Mucosa of descending colon (tissue), 3 donors: ENCODE results near the gene RRP7A. TPM values are rescaled to one million over a fixed set of nuclear protein-coding genes. Genes with fewer than 3 reads are reported as not detected.

ENCODE experiments used
- ATAC-seq: fragments of 200-7000 bp; cut with Tn5 transposase; one replicate; pipeline ENCODE4 v1.9.1; 2020; ENCODE audit warnings: mild to moderate bottlenecking, moderate library complexity
- DNase-seq, 3 donors: peaks; one replicate each; pipeline ENCODE4 v3.0.0-alpha.2; 2020
- H3K36me3 ChIP-seq: fragments of 200-600 bp; one replicate; pipeline ENCODE4 v1.8.0; 2021; ENCODE audit warnings: low read depth, mild to moderate bottlenecking
- H3K4me1 ChIP-seq: fragments of 200-600 bp; one replicate; pipeline ENCODE4 v1.8.0; 2021; ENCODE audit warnings: low read depth, mild to moderate bottlenecking
- H3K4me3 ChIP-seq: fragments of 200-600 bp; one replicate; pipeline ENCODE4 v1.8.0; 2021; ENCODE audit warnings: mild to moderate bottlenecking
- H3K9me3 ChIP-seq: fragments of 200-600 bp; one replicate; pipeline ENCODE4 v1.8.0; 2021; ENCODE audit warnings: mild to moderate bottlenecking
- intact Hi-C, 2 donors: fragments of 100-400 bp; cut with DNase I in 1 of 2; cut with micrococcal nuclease in 1 of 2; formaldehyde crosslinking; loops; one replicate each; pipeline versions ENCODE4 v1.11.0 to v1.11.1; 2022; cut with DNase I, micrococcal nuclease
- total RNA-seq, 3 donors: library from RNA; stranded (reverse); fragmentation: NEBNext Ultra II Directional in 2 of 3; extraction: Animal tissue kit (Norgen Biotek cat#: 25700) in 2 of 3; gene quantifications; one replicate each; pipeline versions ENCODE4 v1.2.1 to v1.2.4, GENCODE V29; 2021 to 2023
- TF ChIP-seq, protein P1 (sequence below): fragments of 200-600 bp; IDR thresholded peaks from one replicate; pipeline ENCODE4 v1.8.0; 2022; ENCODE audit warnings: antibody characterized with exemption, mild to moderate bottlenecking
- donor health status: DM: no; HTN: no; CAD: no; lungs with moderate emphysema.
- donor health status: DM: no; HTN: no; CAD: no.
- donor health status: DM: no; HTN: yes; CAD: no.

Gene RRP7A
- total RNA-seq, 3 donors from 2014 or later = 32.2 to 37.0 (median 32.4) TPM

DNA sequence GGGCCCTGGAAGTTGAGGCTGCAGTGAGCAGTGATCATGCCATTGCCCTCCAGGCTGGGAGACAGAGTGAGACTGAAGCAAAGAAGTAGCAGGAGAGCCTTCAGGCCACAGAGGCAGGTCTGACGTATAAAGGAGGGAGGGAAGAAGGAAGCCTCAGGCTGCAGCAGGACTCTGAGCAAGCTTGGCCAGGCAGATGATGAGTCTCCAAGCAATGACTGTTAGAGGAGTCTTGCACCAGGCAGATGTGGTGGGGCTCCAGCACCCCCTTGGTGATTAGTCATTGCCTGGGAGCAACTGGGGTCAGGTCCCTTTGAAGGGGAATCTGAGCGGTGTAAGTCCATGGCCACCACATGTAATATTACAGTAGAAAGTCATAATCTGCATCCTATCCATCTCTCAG, 50.8 kb downstream of the RRP7A start:
- DNase-seq = no peak
- Histone ChIP-seq H3K36me3 (no peaks in the 10 kb centered on the region), H3K9me3 (no peaks in the 10 kb centered on the region), H3K4me1 (no peaks in the 10 kb centered on the region), H3K4me3 (no peak overlapping the region)
- TF ChIP-seq, protein P1, sequence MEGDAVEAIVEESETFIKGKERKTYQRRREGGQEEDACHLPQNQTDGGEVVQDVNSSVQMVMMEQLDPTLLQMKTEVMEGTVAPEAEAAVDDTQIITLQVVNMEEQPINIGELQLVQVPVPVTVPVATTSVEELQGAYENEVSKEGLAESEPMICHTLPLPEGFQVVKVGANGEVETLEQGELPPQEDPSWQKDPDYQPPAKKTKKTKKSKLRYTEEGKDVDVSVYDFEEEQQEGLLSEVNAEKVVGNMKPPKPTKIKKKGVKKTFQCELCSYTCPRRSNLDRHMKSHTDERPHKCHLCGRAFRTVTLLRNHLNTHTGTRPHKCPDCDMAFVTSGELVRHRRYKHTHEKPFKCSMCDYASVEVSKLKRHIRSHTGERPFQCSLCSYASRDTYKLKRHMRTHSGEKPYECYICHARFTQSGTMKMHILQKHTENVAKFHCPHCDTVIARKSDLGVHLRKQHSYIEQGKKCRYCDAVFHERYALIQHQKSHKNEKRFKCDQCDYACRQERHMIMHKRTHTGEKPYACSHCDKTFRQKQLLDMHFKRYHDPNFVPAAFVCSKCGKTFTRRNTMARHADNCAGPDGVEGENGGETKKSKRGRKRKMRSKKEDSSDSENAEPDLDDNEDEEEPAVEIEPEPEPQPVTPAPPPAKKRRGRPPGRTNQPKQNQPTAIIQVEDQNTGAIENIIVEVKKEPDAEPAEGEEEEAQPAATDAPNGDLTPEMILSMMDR = no peak
- ATAC-seq = no peak
- intact Hi-C loops = no loop called here

DNA sequence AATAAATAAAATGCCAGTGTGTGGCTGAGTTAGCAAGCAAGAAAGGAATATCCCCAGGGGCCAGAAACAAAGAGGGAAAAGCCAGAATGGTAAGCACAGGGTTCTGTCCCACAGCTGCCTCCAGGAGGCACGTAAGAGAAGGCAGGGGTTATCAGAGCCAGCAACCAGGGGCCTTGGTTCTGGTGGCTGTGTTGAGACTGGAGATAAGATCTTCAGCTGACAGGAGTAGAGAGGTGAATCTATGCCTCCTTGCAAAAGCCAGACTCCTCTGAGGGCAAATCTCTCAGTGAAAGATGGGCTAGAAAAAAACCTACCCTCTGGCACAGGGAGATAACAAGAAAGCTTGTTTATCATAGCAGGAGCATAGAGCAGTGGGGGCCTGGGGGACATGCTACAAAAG, 57.6 kb downstream of the RRP7A start:
- no peak overlapping the region for H3K4me3 ChIP-seq
- intact Hi-C loops = no loop called here
- TF ChIP-seq, protein P1 = no peak
- no peaks in the 10 kb centered on the region for H3K36me3 ChIP-seq
- no peak for ATAC-seq
- no peaks in the 10 kb centered on the region for H3K9me3 ChIP-seq
- H3K4me1 ChIP-seq = peaks cover 4% of the 10 kb centered on the region
- no peak for DNase-seq

DNA sequence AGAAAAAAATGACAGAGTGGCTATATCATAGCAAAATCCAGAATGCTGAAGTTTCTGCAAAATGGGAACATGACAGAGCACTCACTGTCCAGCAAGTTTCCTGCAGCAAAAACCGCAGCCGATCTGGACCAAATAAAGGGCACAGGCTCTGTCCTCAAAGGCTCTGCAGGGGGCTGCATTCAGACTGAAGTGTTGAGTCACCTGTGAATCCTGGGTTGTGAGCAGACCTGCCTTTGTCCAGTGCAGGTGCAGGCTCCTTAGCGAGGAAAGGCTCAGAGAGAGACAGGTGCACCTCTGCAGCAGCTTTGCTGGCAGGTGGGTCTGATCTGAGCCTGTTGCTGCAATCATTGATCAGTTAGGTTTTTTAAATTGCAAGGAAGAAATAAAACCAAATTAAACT, 58.1 kb downstream of the RRP7A start:
- intact Hi-C loops = no loop called here
- H3K36me3 ChIP-seq = no peaks in the 10 kb centered on the region
- no peaks in the 10 kb centered on the region for H3K9me3 ChIP-seq
- TF ChIP-seq, protein P1 = no peak
- no peak for ATAC-seq
- H3K4me1 ChIP-seq = peaks cover 4% of the 10 kb centered on the region
- no peak for DNase-seq
- no peak overlapping the region for H3K4me3 ChIP-seq

Other genes starting within 250 kb of the RRP7A start
- gene TCF20, start 249.1 kb downstream of the RRP7A start, total RNA-seq = 10 to 100 TPM; 50.6 to 62.8 (median 58.2) TPM
- 1 to 10 TPM in 2 of 3 donors, under 1 TPM in 1; 0.46 to 3.1 (median 2.9) TPM for gene NFAM1, start 87.4 kb downstream of the RRP7A start, total RNA-seq
- 1 to 10 TPM in 1 of 3 donors, under 1 TPM in 2; 0.52 to 2.5 (median 0.89) TPM for gene SERHL2, start 34.2 kb upstream of the RRP7A start, total RNA-seq
- 10 to 100 TPM; 58.6 to 65.8 (median 65.0) TPM for gene POLDIP3, start 95.1 kb upstream of the RRP7A start, total RNA-seq
- 1 to 10 TPM in 2 of 3 donors, under 1 TPM in 1; 0.92 to 1.7 (median 1.2) TPM for gene ATP5MGL, start 120.8 kb upstream of the RRP7A start, total RNA-seq
- gene CYB5R3, start 129.6 kb upstream of the RRP7A start, total RNA-seq = 100 to 1,000 TPM; 139 to 211 (median 176) TPM
- 10 to 100 TPM in 1 of 3 donors, 1 to 10 TPM in 2; 4.0 to 29.8 (median 9.3) TPM for gene A4GALT, start 201.1 kb upstream of the RRP7A start, total RNA-seq